GM12891 (cell line): ENCODE results near the gene ZNF32.
A peak's percentile ranks its signal among the peaks of the same experiment; 100 is the strongest.
"Not testable (repeated sequence)": the region's sequence is repeated elsewhere in the genome, so short reads cannot be mapped to it uniquely, and the experiment has no call there.

Experiments used
- DNase-seq: peaks from one replicate; pipeline ENCODE4 v3.0.0; 2011; ENCODE audit warnings: low spot score; ENCODE audit not compliant: insufficient read length
- FAIRE-seq: peaks from 2 replicates; lab custom pipeline; 2011; peaks lifted over from hg19 to GRCh38; lab: Jason Lieb, UNC
- PAX5 ChIP-seq: IDR thresholded peaks from 2 replicates; pipeline ENCODE4 v1.6.1; 2011; ENCODE audit warnings: low read length, moderate library complexity, mild to moderate bottlenecking; ENCODE audit not compliant: insufficient read depth, severe bottlenecking
- POLR2A ChIP-seq: IDR thresholded peaks from 2 replicates; pipeline ENCODE4 v1.6.1; 2011; ENCODE audit warnings: low read depth, low read length, control low read depth
- POLR2AphosphoS5 ChIP-seq: IDR thresholded peaks from 2 replicates; pipeline ENCODE4 v1.6.1; 2011; ENCODE audit warnings: low read depth, low read length, control low read depth
- POU2F2 ChIP-seq: IDR thresholded peaks from 2 replicates; pipeline ENCODE4 v1.6.1; 2011; ENCODE audit warnings: low read depth, mild to moderate bottlenecking, control low read depth, low read length, moderate library complexity
- SPI1 ChIP-seq: IDR thresholded peaks from 2 replicates; pipeline ENCODE4 v1.6.1; 2011; ENCODE audit warnings: low read depth, low read length, control low read depth
- TAF1 ChIP-seq: IDR thresholded peaks from 2 replicates; pipeline ENCODE4 v1.6.1; 2011; ENCODE audit warnings: low read depth, low read length, control low read depth

Gene ZNF32

GRCh38 chr10:43610636-43611035 lies 38.0 kb downstream of the ZNF32 start:
- DNase-seq (no peak), FAIRE-seq (no peak)
- TF ChIP-seq POLR2A, result no peak
- TF ChIP-seq PAX5, result no peak
- no peak for TF ChIP-seq SPI1
- TF ChIP-seq TAF1, result no peak

- peak; percentile 52 for FAIRE-seq
- TF ChIP-seq SPI1 (no peak), POLR2AphosphoS5 (no peak), POU2F2 (no peak), POLR2A (no peak), PAX5 (no peak), TAF1 (no peak)
- no peak for DNase-seq
These were observed 41.5 kb downstream of the ZNF32 start for GRCh38 chr10:43607199-43607573.

- peak; percentile 98 for FAIRE-seq
- TF ChIP-seq POLR2AphosphoS5, result peak; percentile 66; the same call in 1 of the 2 replicates
- peak; percentile 65; the same call in 1 of the 2 replicates for TF ChIP-seq TAF1
- TF ChIP-seq SPI1, result peak; percentile 73
- no peak for TF ChIP-seq PAX5
- peak; percentile 61 for TF ChIP-seq POLR2A
- no peak for TF ChIP-seq POU2F2
- peak; percentile 71 for DNase-seq
These were observed 42.1 kb downstream of the ZNF32 start, which contains the start of gene ZNF485 for GRCh38 chr10:43606323-43607198. Gene ZNF485 (plus strand): TSS chr10:43606438. CDS start chr10:43607051, 613 bp downstream.

GRCh38 chr10:43605850-43606322 lies 42.8 kb downstream of the ZNF32 start:
- no peak for FAIRE-seq
- DNase-seq, result no peak

GRCh38 chr10:43601576-43601975 lies 47.1 kb downstream of the ZNF32 start:
- DNase-seq, FAIRE-seq: not testable (repeated sequence)

More at GRCh38 chr10:43605850-43606322, 42.8 kb downstream of the ZNF32 start:
- TF ChIP-seq SPI1, result no peak
- TF ChIP-seq POLR2A, result no peak
- TF ChIP-seq POU2F2, result no peak
- TF ChIP-seq TAF1, result no peak
- TF ChIP-seq POLR2AphosphoS5, result no peak
- TF ChIP-seq PAX5, result no peak

GRCh38 chr10:43599333-43599732 lies 49.3 kb downstream of the ZNF32 start:
- no peak for DNase-seq
- TF ChIP-seq SPI1 (no peak), POLR2A (no peak), POLR2AphosphoS5 (no peak), POU2F2 (no peak), TAF1 (no peak), PAX5 (no peak)
- FAIRE-seq, result no peak

GRCh38 chr10:43598446-43598845 lies 50.2 kb downstream of the ZNF32 start:
- no peak for FAIRE-seq
- no peak for TF ChIP-seq POLR2A
- TF ChIP-seq PAX5, result no peak
- no peak for DNase-seq

- DNase-seq, result no peak
- TF ChIP-seq POLR2A (no peak), POU2F2 (no peak), POLR2AphosphoS5 (no peak), PAX5 (no peak), TAF1 (no peak), SPI1 (no peak)
- peak; percentile 9 for FAIRE-seq
These were observed 52.1 kb downstream of the ZNF32 start for GRCh38 chr10:43596546-43596945.

GRCh38 chr10:43595739-43596298 lies 52.9 kb downstream of the ZNF32 start:
- FAIRE-seq (peak; percentile 79), DNase-seq (no peak)
- no peak for TF ChIP-seq POLR2A
- TF ChIP-seq SPI1, result peak; percentile 78
- no peak for TF ChIP-seq POLR2AphosphoS5

- TF ChIP-seq POLR2AphosphoS5 (no peak), SPI1 (no peak), POU2F2 (no peak), TAF1 (peak; percentile 49; the same call in 1 of the 2 replicates), PAX5 (no peak), POLR2A (no peak)
- FAIRE-seq, result peak; percentile 87
- DNase-seq, result no peak
These were observed 53.6 kb downstream of the ZNF32 start for GRCh38 chr10:43594944-43595589.
